AG08396 (cell line): ENCODE data around the gene HMCN2.
A peak's percentile ranks its signal among the peaks of the same experiment; 100 is the strongest.

Source experiments
- DNase-seq: peaks from one replicate; pipeline ENCODE4 v3.0.0; 2012; ENCODE audit warnings: low spot score, mixed read lengths

HMCN2 gene, protein sequence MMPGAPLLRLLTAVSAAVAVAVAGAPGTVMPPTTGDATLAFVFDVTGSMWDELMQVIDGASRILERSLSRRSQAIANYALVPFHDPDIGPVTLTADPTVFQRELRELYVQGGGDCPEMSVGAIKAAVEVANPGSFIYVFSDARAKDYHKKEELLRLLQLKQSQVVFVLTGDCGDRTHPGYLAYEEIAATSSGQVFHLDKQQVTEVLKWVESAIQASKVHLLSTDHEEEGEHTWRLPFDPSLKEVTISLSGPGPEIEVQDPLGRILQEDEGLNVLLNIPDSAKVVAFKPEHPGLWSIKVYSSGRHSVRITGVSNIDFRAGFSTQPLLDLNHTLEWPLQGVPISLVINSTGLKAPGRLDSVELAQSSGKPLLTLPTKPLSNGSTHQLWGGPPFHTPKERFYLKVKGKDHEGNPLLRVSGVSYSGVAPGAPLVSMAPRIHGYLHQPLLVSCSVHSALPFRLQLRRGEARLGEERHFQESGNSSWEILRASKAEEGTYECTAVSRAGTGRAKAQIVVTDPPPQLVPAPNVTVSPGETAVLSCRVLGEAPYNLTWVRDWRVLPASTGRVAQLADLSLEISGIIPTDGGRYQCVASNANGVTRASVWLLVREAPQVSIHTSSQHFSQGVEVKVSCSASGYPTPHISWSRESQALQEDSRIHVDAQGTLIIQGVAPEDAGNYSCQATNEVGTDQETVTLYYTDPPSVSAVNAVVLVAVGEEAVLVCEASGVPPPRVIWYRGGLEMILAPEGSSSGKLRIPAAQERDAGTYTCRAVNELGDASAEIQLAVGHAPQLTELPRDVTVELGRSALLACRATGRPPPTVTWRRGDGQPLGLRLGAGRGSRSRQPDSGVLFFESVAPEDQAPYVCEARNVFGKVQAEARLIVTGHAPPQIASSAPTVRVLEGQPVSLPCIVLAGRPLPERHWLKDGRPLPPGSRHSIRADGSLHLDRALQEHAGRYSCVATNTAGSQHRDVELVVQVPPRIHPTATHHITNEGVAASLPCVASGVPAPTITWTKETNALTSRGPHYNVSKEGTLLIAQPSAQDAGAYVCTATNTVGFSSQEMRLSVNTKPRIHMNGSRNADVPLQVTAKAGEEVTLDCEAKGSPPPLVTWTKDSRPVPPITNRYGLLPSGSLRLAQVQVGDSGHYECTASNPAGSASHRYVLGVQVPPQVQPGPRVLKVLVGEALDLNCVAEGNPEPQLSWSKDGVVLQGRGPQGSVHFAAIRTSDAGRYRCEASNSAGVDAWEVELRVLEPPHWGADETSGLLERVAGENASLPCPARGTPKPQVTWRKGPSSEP (N-terminal part only)

DNA sequence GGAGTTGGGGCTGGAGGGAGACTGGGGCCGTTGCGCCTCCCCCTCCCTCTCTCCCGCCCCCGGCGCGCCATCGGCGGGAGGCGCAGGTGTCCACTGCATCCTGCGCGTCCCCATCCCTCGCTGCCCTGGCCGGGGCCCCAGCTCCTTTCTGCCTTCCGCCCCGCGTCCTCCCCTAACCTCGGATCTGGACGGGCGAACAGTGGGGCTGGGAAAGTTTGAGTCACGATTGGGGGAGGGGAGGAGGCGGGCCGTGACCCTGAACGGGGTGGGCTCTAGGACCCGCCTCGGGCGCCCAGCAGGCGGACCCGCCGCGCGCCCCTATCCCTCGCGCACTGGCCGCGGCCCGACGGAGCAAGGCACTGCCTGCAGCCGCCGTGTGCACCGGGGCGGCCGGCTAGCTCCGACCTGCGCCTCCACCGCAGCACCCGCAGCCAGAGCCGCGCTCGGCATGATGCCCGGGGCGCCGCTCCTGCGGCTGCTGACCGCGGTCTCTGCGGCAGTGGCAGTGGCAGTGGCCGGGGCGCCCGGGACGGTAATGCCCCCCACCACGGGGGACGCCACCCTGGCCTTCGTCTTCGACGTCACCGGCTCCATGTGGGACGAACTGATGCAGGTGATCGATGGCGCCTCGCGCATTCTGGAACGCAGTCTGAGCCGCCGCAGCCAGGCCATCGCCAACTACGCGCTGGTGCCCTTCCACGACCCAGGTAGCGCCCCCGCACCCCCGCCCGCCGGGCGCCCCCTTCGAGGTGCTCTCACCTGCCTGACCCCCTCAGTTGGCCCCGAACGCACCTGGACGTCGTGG, at the start of gene HMCN2:
TSS of gene HMCN2 (plus strand) at position 330 of the 805 bp plus-strand sequence. CDS start at position 449, 119 bp downstream.
- no peak for DNase-seq

DNA sequence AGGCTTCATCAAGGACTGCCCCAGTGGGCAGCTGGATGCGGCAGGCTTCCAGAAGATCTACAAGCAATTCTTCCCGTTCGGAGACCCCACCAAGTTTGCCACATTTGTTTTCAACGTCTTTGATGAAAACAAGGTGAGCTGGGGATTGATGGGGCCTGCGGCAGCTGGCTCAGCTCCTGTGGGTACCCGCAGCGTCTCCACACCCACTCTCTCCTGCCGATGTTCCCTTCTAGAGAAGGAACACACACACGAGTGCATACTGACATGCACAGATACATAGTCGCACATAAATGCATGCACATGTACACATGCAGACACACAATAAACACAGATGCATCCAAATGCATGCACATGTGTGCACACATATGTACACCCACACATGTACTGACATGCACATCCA, 47.7 kb upstream of the HMCN2 start:
- DNase-seq, result no peak

DNA sequence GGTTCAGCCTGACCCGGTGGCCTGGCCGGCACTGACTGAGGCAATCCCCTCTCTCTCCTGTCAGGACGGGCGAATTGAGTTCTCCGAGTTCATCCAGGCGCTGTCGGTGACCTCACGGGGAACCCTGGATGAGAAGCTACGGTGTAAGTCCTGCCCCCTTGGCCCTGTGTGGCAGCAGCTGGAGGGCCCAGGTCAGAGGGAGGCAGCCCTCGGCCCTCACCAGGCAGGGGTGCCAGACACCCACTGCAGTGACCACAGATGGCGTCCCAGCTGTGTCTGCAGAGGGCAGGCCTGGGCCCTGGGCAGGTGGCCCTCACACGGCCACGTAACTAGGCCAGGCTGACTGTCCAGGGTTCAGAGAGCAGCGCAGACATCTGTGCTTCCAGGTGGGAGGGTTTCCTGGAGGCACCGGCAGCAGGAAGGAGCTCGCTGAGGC, 45.9 kb upstream of the HMCN2 start:
- DNase-seq, result no peak

DNA sequence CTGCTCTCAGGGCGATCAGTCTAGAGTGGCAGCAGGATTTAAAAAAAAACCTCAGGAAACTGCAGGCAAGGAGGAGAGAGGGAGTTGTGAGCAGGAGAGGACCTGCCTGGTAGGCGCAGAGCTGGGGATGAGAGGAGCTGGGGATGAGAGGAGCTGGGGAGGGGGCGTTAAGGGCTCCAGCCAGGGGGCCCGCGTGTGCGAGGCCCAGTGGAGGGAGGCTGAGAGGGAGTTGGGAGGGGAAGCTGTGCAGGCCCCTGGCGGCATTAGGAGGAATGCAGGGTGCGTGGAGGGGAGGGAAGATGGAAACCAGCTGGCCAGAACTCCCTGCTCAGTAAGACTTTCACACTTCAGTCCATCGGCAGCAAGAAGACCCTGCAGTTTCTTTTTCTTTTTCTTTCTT, 45.2 kb upstream of the HMCN2 start:
- peak; percentile 74 for DNase-seq

DNA sequence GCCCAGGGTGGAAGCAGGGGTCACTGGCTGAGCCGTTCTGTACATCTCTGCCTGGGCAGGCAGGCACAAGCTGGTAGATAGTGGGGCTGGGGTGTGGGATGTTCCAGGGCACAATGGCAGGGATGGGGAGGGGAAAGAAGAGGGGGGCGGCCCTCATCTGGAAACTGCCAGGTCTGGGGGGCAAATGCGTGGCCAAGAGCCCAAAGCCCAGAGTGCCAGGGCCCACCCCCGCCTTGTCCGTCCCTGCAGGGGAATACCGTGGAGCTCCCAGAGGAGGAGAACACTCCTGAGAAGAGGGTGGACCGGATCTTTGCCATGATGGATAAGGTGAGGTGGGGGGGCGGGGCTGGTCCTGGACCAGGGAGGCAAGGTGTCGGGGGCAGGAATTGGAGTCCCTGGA, 42.7 kb upstream of the HMCN2 start:
- no peak for DNase-seq

DNA sequence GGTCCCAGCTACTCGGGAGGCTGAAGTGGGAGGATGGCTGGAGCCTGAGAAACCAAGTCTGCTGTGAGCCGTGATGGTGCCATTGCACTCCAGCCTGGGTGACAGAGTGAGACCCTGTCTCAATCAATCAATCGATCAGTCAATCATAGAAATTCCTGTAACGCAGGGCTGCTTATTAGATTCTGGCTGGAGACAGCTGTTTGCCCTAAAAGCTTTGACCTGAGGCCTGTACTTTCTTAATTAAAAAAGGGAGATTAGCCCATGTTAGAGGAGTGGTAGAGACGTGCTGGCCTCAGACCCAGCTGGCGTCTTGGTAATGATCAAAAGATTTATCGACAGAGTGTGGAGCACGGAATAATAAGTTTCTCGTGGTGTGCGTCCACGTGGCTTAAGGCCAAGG, 40.5 kb upstream of the HMCN2 start:
- DNase-seq, result no peak

DNA sequence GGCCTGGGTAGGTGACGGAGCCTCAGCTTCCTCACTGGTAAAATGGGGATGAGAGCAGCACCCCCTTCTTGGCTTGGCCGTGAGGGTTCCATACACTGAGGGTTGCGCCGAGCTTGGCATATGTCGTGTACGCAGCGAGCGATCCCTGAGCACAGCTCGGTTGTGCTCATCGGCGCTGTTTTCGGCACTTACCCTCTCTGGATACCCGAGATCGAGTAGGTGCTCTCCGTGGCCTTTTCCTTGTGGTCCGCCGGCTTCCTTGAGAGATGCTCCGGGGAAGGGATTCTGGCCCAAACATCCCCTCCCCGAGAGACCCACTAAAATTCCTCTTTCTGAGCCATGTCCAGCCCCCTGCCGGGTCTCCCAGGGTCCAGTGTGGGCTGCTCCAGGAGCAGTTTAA, 40.0 kb upstream of the HMCN2 start:
- DNase-seq, result no peak

DNA sequence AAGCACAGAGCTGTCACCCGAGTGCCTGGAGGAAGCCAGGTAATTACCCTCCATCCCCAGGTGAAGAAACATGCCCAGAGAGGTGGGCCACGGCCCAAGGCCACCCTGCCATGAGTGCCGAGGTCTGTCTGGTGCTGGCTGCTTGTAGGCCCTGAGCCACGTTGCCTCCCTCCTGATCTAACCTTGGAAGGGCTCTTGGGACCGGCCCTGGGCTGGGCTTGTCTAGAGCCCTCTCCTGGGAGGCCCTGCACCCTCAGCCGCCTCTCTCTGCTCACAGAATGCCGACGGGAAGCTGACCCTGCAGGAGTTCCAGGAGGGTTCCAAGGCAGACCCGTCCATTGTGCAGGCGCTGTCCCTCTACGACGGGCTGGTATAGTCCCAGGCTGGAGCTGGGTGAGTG, 39.4 kb upstream of the HMCN2 start:
- DNase-seq, result no peak

DNA sequence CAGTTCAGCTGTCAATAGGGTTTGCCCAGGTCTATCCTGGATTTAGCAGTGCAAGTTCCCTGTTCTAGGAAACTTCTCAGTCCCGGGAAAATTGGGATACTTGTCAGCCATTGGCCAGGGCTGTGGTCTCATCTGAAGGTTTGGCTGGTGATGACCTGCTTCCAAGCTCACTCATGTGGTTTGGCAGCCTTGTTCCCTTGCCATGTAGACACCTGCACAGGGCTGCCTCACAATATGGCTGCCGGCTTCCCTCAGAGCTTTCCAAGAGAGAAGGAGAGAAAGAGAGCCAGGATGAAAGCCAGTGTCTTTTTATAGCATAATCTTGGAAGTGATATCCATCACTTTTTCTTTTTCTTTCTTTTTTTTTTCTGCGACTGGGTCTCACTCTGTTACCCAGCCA, 37.7 kb upstream of the HMCN2 start:
- no peak for DNase-seq

DNA sequence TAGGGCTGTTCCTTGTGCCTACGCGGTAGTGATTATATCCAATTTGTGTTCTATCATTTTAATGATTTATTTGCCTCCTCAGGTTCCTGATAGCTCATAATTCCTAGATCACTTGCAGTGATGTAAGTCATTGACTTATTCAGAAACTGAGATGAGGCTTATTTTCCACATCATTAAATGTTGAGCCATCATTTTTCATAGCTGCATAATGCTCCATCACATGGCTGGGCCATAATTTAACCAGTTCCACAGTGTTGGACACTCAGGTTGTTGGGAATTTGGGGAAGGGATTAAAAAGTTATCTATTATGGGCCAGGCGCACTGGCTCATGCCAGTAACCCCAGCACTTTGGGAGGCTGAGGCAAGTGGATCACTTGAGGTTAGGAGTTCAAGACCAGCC, 35.8 kb upstream of the HMCN2 start:
- DNase-seq, result no peak

DNA sequence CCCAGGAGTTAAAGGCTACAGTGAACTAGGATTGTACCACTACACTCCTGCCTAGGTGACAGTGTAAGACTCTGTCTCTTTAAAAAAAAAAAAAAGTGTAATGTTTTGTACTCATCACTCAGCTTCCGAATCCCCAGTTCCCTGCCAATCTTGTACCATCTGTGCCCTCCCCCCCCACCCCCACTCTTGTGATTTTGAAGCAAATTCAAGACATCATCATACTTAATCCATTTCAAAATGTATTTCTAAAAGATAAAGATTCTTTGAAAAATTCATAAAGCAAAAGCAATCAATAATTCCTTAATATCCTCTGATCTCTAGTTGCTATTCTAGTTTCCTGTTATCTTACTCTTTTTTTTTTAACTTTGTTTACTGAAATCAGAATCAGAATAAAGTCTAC, 34.9 kb upstream of the HMCN2 start:
- DNase-seq, result no peak

DNA sequence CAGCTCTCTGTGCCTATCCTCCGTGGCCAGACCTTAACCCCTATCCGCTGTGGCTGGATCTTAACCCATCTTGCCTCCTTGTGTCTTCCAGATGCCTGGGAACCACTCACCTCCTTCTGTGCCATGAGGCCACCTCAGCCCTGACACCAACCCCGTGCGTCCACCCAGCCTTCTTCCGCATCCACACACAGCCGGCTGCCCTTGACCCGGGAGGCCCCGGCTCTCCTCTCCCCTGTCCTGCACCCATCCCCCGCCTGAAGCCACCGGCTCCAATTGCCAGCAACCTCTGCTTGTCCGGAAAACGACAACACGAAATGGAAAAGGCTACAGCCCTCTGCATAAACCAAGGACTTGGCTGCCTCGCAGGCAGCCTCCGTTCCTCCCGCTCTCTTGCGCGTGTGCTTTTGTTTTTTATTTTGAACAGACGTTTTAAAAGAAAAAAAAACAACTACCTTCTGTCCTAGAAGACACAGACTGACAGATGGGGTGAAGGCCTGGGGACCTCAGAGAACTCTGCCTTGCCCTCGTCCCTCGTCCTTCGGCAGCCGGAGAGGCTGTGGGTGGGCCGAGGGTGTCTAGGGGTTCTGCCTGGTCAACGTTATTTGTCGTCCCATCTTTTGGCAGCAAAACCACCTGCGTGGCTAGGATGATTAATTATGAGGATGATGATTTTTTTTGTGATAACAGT, 32.5 kb upstream of the HMCN2 start:
- no peak for DNase-seq

DNA sequence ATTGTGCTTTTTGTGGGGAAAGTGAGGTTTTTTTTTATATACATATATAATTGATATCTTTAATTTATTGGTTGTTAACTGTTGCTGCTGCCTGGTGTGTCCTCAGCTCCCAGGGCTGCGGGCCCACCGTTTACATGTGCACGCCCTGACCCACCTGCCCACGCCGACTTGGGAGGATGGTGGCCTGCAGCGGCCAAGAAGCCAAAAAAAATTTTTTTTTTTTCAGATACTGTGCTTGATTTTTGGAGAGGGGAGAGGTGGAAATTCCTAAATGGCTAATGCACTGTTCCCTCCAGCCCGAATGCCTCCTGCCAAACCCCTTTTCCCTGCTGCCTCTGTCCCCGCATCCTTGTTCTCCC, 32.0 kb upstream of the HMCN2 start:
- DNase-seq, result no peak

DNA sequence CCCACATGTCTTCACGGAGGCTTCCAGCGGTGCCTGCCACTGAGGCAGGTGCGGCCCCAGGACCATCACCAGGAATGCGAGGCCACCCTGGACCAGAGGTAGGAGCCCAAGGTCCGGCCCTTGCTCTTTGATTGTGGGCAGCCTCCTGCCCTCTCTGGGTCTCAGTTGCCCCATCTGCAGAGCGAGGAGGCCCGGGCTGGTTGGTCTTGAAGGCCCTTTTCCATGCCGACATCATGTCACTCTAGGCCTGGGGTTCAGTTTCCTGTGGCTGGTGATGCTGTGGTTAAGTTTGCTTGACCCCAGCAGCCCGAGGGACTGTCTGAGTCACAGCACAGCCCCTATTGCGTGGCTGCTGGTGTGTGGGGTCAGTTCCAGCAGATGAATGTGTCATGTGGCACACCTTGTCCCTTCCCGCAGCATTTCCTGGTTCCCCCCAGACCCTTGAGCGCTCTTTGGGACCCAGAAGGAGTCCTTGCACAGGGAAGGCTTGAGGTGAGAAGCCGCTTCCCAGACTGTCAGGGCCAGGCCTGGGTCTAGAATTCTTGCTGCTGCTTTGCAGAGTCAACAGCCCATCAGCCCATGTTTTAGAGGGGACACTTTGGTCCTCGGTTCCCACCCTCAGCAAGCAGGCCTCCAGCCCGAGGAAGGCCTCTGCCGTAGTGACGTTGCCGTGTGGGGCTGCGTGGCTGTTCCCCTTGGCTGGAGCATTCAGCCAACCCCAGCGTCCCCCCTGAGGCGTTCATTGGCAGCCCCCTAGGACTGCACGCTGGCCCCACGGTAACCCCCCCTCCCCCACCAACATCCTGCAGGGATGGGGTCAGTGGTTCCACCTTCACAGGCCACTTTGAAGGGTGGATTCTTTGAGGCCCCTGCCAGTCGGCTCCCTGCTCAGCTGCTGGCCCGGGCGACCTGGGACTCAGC, 31.0 kb upstream of the HMCN2 start:
- no peak for DNase-seq

DNA sequence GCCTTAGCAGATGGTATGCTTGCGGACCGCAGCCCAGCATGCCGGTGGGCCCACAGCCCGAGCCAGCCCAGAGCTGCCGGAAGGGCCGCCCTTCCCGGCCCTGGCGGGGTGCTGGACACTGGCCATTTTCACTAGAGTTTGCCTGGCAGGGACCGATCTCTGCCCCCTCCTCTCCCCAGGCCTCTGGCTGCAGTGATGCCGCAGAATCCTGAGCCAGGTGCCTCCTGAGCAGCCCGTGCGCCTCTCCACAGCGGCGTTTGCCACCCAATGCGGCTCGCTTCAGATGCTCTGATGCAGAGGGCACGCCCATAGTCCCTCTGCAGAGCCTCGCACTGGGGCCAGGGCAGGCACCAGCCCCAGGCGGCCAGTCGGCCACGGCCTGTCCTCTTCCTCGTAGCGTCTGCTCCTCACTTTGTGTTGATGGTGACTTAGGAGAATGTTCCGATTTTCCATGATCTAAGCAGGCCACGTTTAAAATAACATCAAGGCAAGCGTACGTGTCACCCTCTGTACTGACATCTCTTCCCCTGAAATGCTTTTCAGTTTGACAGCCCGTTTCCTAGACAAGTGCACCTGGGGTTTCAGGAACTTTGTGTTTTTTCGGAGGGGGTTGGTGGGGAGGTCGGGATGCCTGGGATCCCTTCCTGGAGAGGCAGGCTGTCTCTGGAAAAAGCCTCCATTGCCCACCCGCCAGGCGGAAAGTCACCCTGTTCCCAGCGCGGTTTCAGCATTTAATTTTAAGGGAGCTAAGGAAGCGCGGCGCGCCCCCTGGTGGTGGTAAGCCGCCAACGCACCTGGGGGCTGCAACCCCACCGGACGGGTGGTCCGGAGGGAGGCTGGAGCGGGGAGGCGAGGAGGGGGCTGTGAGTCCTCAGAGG, 29.8 kb upstream of the HMCN2 start:
- peak; percentile 72 for DNase-seq

DNA sequence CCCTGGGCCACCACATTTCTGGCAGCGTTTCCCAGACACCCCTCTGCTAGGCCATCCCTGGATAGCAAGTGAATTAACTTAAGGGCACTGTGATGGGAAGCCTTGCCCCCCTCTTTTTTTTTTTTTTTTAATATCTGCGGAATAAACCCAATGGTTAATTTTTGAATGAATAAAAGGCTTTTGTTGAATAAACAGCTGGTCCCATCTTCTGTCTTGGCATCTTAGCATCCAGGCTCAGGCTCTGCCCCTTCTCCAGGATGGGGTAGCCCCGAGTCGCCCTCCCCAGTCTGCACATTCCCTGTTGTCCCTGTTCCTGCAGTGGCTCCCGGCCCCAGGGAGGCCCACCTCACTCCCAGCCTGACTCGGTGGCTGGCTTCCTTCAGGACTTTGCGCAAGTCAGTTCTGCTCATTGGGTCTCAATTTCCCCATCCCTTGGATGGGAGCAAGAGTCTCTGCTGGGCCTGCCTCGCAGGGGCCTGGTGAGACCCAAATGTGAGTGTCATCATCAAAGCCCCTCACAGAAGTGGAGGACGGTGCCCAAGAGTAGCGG, 29.0 kb upstream of the HMCN2 start:
- no peak for DNase-seq

DNA sequence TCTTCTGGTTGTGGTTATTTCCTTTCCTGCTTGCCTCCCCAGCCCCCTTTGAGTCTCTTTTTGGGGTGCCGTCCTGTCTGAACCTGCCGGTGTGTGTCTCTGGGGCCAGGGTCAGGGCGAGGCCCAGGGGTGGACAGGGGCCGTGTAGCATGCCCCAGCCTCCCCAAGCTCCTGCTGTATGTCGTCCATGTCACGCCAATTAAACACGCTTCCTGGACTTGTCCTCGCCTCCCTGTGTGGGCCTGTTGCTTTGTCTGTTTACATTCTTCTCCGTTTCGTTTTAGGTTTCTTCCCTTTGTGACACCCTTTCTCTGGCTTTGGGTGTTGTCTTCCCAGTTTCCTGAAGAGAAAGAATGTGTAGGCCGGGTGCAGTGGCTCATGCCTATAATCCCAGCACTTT, 28.5 kb upstream of the HMCN2 start:
- no peak for DNase-seq

DNA sequence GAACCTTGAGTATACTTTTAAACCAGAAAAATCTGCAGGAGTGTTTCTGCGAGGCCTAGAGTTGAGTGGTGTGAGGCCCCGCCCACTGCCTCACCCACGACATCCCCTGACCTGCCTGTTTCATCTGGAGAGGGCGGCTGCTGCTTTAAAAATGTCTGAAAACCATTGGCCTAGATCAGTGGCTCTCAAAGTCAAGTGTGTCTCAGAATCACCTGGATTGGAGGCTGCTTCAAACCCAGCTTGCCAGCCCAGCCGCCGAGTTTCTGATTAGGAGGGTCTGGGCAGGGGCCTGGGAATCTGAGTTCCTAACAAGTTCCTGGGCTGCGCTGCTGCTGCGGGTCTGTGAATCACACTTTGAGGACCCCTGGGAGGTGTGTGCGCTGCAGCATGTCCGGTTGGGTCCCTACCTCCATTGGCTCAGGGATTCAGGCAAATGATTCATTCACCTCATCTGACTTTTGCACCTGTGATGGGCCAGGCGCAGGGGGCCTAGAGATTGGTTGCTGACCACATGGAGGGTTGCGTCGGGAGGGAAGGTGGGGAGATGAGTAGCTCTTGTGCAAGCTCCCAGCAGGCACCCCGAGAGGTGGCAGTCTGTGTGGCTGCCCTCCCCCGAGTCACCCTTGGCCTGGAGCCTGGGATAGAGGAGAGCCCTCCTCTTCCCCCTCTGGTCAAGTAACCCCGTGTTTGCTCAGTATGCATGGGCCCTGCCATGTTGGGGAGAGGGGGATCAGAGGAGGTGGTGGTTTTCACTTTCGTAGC, 27.6 kb upstream of the HMCN2 start:
- DNase-seq, result no peak
